Upper lobe of left lung (tissue), 4 donors: ENCODE results near the gene RNF25.

Source experiments
- CTCF ChIP-seq, 6 experiments: fragments of 450-650 bp in 4 of 6; fragments of 200-600 bp in 2 of 6; sonication (generic) in 2 of 6; IDR thresholded peaks; one replicate each; pipeline ENCODE4 v1.5.1; 2016 to 2019; ENCODE audit warnings: antibody characterized with exemption in 6 of 6
- EP300 ChIP-seq, 4 donors: sonication (generic); formaldehyde crosslinking; IDR thresholded peaks; one replicate each; pipeline ENCODE4 v1.5.1; 2017; ENCODE audit warnings: antibody characterized with exemption in 4 of 4, control low read depth in 2 of 4
- POLR2A ChIP-seq, 4 donors: fragments of 450-650 bp; IDR thresholded peaks; one replicate each; pipeline ENCODE4 v1.5.1; 2016 to 2017; ENCODE audit warnings: antibody characterized with exemption in 4 of 4, mild to moderate bottlenecking in 2 of 4
- POLR2AphosphoS5 ChIP-seq, 2 donors: sonication (generic); formaldehyde crosslinking; IDR thresholded peaks; one replicate each; pipeline ENCODE4 v1.5.1; 2017; ENCODE audit warnings: antibody characterized with exemption in 2 of 2

- TF ChIP-seq POLR2AphosphoS5 (IDR thresholded peaks at IDR 0.05) (no peak), CTCF (IDR thresholded peaks at IDR 0.05) (no peak), EP300 (IDR thresholded peaks at IDR 0.05) (no peak), POLR2A (IDR thresholded peaks at IDR 0.05) (no peak)
These were observed 47.7 kb upstream of the RNF25 start for GRCh38 chr2:218719457-218719856.
